Activated CD8-positive, alpha-beta memory T cell treated with anti-CD3 and anti-CD28 coated beads, Interleukin-2, amount 10 ng/mL, durations not matched to agents 7 days and 5 days (primary cell): ENCODE measurements around the gene CAMTA1. TPM values are rescaled to one million over a fixed set of nuclear protein-coding genes. Genes with fewer than 3 reads are reported as not detected.

ENCODE experiments used
- ATAC-seq: fragments of 150-1000 bp; cut with Tn5 transposase; one replicate; pipeline ENCODE4 v1.10.0; 2021; ENCODE audit warnings: moderate library complexity
- CTCF ChIA-PET: fragments of 350-600 bp; sonication (Branson Sonifier 250); formaldehyde crosslinking; loops from one replicate; lab custom pipeline; 2021; ENCODE audit warnings: antibody characterized with exemption; lab: Charles Lee
- DNase-seq: peaks from one replicate; pipeline ENCODE4 v3.0.0-alpha.2; 2020
- H3K27ac Mint-ChIP-seq: one replicate; pipeline ENCODE4 v1.8.0; 2021; ENCODE audit warnings: mild to moderate bottlenecking, mixed read lengths
- H3K27me3 Mint-ChIP-seq: one replicate; pipeline ENCODE4 v1.8.0; 2021; ENCODE audit warnings: mixed read lengths
- H3K36me3 Mint-ChIP-seq: one replicate; pipeline ENCODE4 v1.8.0; 2021; ENCODE audit warnings: mild to moderate bottlenecking, mixed read lengths
- H3K4me1 Mint-ChIP-seq: one replicate; pipeline ENCODE4 v1.8.0; 2021; ENCODE audit warnings: mixed read lengths
- H3K4me3 Mint-ChIP-seq: one replicate; pipeline ENCODE4 v1.8.0; 2021; ENCODE audit warnings: mild to moderate bottlenecking, moderate library complexity, mixed read lengths
- H3K9me3 Mint-ChIP-seq: one replicate; pipeline ENCODE4 v1.8.0; 2022; ENCODE audit warnings: low read depth, mixed read lengths
- total RNA-seq, 2 experiments: library from RNA; stranded (reverse); gene quantifications; one replicate each; pipeline ENCODE4 v1.2.3, GENCODE V29; 2021

Gene CAMTA1
- total RNA-seq, 2 experiments from 2014 or later: 42.8 to 43.2 TPM

GRCh38 chr1:7648761-7649384, 863.6 kb downstream of the CAMTA1 start:
- H3K36me3 Mint-ChIP-seq: no peaks in the 10 kb centered on the region
- ATAC-seq: no peak
- CTCF ChIA-PET: interaction anchor here (0.9 to 1.9 kb wide), 5 partner anchors 19 to 606 kb away, joined by 3 to 10 read pairs (median 4); no protein-coding TSS in a partner anchor
- no peaks in the 10 kb centered on the region for H3K4me1 Mint-ChIP-seq
- H3K27me3 Mint-ChIP-seq: no peaks in the 10 kb centered on the region
- no peak overlapping the region for H3K27ac Mint-ChIP-seq
- no peak for DNase-seq
- H3K4me3 Mint-ChIP-seq: no peak overlapping the region
- no peaks in the 10 kb centered on the region for H3K9me3 Mint-ChIP-seq

- ATAC-seq (no peak), DNase-seq (no peak)
- no peaks in the 10 kb centered on the region for H3K27me3 Mint-ChIP-seq
- H3K4me1 Mint-ChIP-seq: no peaks in the 10 kb centered on the region
- peaks cover 6% of the 10 kb centered on the region for H3K9me3 Mint-ChIP-seq
- no peaks in the 10 kb centered on the region for H3K36me3 Mint-ChIP-seq
- no peak overlapping the region for H3K4me3 Mint-ChIP-seq
- no peak overlapping the region for H3K27ac Mint-ChIP-seq
- CTCF ChIA-PET: no interaction called here
These were observed 865.5 kb downstream of the CAMTA1 start for GRCh38 chr1:7650801-7651200.

- CTCF ChIA-PET: no interaction called here
- Mint-ChIP-seq H3K9me3 (peaks cover 6% of the 10 kb centered on the region), H3K36me3 (no peaks in the 10 kb centered on the region), H3K4me3 (no peak overlapping the region), H3K4me1 (no peaks in the 10 kb centered on the region), H3K27me3 (no peaks in the 10 kb centered on the region), H3K27ac (no peak overlapping the region)
- ATAC-seq (no peak), DNase-seq (no peak)
These were observed 865.9 kb downstream of the CAMTA1 start for GRCh38 chr1:7651203-7651602.

GRCh38 chr1:7652061-7652460, 866.8 kb downstream of the CAMTA1 start:
- Mint-ChIP-seq H3K9me3 (peaks cover 6% of the 10 kb centered on the region), H3K36me3 (no peaks in the 10 kb centered on the region), H3K4me3 (no peak overlapping the region), H3K27ac (no peak overlapping the region), H3K27me3 (no peaks in the 10 kb centered on the region), H3K4me1 (no peaks in the 10 kb centered on the region)
- ATAC-seq: no peak
- CTCF ChIA-PET: interaction anchor here (3.4 kb wide), 1 partner anchor 16 kb away, joined by 16 read pairs; no protein-coding TSS in a partner anchor
- no peak for DNase-seq

GRCh38 chr1:7652515-7653098, 867.4 kb downstream of the CAMTA1 start:
- Mint-ChIP-seq H3K9me3 (peaks cover 6% of the 10 kb centered on the region), H3K4me1 (no peaks in the 10 kb centered on the region), H3K4me3 (no peak overlapping the region), H3K27me3 (no peaks in the 10 kb centered on the region), H3K36me3 (no peaks in the 10 kb centered on the region), H3K27ac (no peak overlapping the region)
- ATAC-seq (no peak), DNase-seq (no peak)
- CTCF ChIA-PET: interaction anchor here (3.4 kb wide), 1 partner anchor 16 kb away, joined by 16 read pairs; no protein-coding TSS in a partner anchor

GRCh38 chr1:7654725-7655124, 869.5 kb downstream of the CAMTA1 start:
- Mint-ChIP-seq H3K27me3 (no peaks in the 10 kb centered on the region), H3K9me3 (peaks cover 6% of the 10 kb centered on the region), H3K36me3 (no peaks in the 10 kb centered on the region), H3K4me3 (no peak overlapping the region), H3K27ac (no peak overlapping the region), H3K4me1 (peaks cover 2% of the 10 kb centered on the region)
- CTCF ChIA-PET: interaction anchor here (3.4 kb wide), 1 partner anchor 14 kb away, joined by 16 read pairs; no protein-coding TSS in a partner anchor
- DNase-seq (no peak), ATAC-seq (no peak)

GRCh38 chr1:7655354-7655753, 870.1 kb downstream of the CAMTA1 start:
- DNase-seq: no peak
- peaks cover 6% of the 10 kb centered on the region for H3K9me3 Mint-ChIP-seq
- peaks cover 2% of the 10 kb centered on the region for H3K4me1 Mint-ChIP-seq
- no peaks in the 10 kb centered on the region for H3K27me3 Mint-ChIP-seq
- CTCF ChIA-PET: no interaction called here
- no peak for ATAC-seq
- H3K27ac Mint-ChIP-seq: no peak overlapping the region
- H3K36me3 Mint-ChIP-seq: no peaks in the 10 kb centered on the region
- no peak overlapping the region for H3K4me3 Mint-ChIP-seq

- H3K27ac Mint-ChIP-seq: no peak overlapping the region
- H3K4me1 Mint-ChIP-seq: peaks cover 2% of the 10 kb centered on the region
- H3K4me3 Mint-ChIP-seq: no peak overlapping the region
- ATAC-seq (no peak), DNase-seq (no peak)
- H3K27me3 Mint-ChIP-seq: no peaks in the 10 kb centered on the region
- H3K36me3 Mint-ChIP-seq: no peaks in the 10 kb centered on the region
- CTCF ChIA-PET: no interaction called here
- peaks cover 6% of the 10 kb centered on the region for H3K9me3 Mint-ChIP-seq
These were observed 871.4 kb downstream of the CAMTA1 start for GRCh38 chr1:7656557-7657215.

GRCh38 chr1:7657287-7658016, 872.2 kb downstream of the CAMTA1 start:
- H3K36me3 Mint-ChIP-seq: no peaks in the 10 kb centered on the region
- peaks cover 2% of the 10 kb centered on the region for H3K4me1 Mint-ChIP-seq
- no peak for ATAC-seq
- H3K27ac Mint-ChIP-seq: no peak overlapping the region
- peaks cover 6% of the 10 kb centered on the region for H3K9me3 Mint-ChIP-seq
- CTCF ChIA-PET: interaction anchor here (2.8 kb wide), 1 partner anchor 10 kb away, joined by 7 read pairs; no protein-coding TSS in a partner anchor
- H3K4me3 Mint-ChIP-seq: no peak overlapping the region
- no peak for DNase-seq
- no peaks in the 10 kb centered on the region for H3K27me3 Mint-ChIP-seq

GRCh38 chr1:7658099-7658498, 872.8 kb downstream of the CAMTA1 start:
- no peak for ATAC-seq
- Mint-ChIP-seq H3K4me3 (no peak overlapping the region), H3K27ac (no peak overlapping the region), H3K36me3 (no peaks in the 10 kb centered on the region), H3K4me1 (peaks cover 2% of the 10 kb centered on the region), H3K9me3 (peaks cover 6% of the 10 kb centered on the region), H3K27me3 (no peaks in the 10 kb centered on the region)
- DNase-seq: no peak
- CTCF ChIA-PET: interaction anchor here (0.6 to 3.1 kb wide), 3 partner anchors 9 to 615 kb away, joined by 3 to 10 read pairs (median 7); no protein-coding TSS in a partner anchor

GRCh38 chr1:7659514-7659913, 874.3 kb downstream of the CAMTA1 start:
- ATAC-seq (peak; percentile 57), DNase-seq (peak; percentile 53)
- Mint-ChIP-seq H3K9me3 (peaks cover 6% of the 10 kb centered on the region), H3K36me3 (no peaks in the 10 kb centered on the region), H3K27me3 (no peaks in the 10 kb centered on the region), H3K27ac (no peak overlapping the region), H3K4me3 (no peak overlapping the region), H3K4me1 (peaks cover 2% of the 10 kb centered on the region)
- CTCF ChIA-PET: interaction anchor here (0.6 to 3.1 kb wide), 4 partner anchors 8 to 17 kb away, joined by 3 to 10 read pairs (median 5); no protein-coding TSS in a partner anchor

- Mint-ChIP-seq H3K4me3 (no peak overlapping the region), H3K36me3 (no peaks in the 10 kb centered on the region), H3K9me3 (no peaks in the 10 kb centered on the region), H3K27me3 (no peaks in the 10 kb centered on the region), H3K4me1 (peaks cover 2% of the 10 kb centered on the region), H3K27ac (no peak overlapping the region)
- CTCF ChIA-PET: interaction anchor here (2.5 to 13.5 kb wide), 2 partner anchors 88 to 352 kb away, joined by 5 to 426 read pairs; no protein-coding TSS in a partner anchor
- DNase-seq (no peak), ATAC-seq (no peak)
These were observed 878.3 kb downstream of the CAMTA1 start for GRCh38 chr1:7663451-7664146.
